HEK293 (cell line): ENCODE data around the gene C16orf95.

Experiments used
- CTCF ChIA-PET: fragments of 350-600 bp; formaldehyde crosslinking; extraction: SDS; loops from one replicate; lab custom pipeline; 2021; ENCODE audit warnings: antibody characterized with exemption; lab: Yijun Ruan, JAX
- POLR2A ChIA-PET: fragments of 300-600 bp; formaldehyde crosslinking; extraction: SDS; loops from one replicate; lab custom pipeline; 2020; ENCODE audit warnings: antibody characterized with exemption, inconsistent platforms; lab: Yijun Ruan, JAX
- H3K27ac ChIP-seq: fragments of 200-500 bp; sonication (Bioruptor generic); 2 replicates; pipeline ENCODE4 v1.5.1; 2014; ENCODE audit warnings: low read depth, low read length, control low read depth, inconsistent platforms; ENCODE audit errors: extremely low read depth
- H3K36me3 ChIP-seq, 2 experiments: fragments of 200-500 bp in 1 of 2; sonication (Bioruptor generic) in 1 of 2; 1 replicate in 1 of 2; 2 replicates in 1 of 2; pipeline ENCODE4 v1.5.1; 2014 to 2017; ENCODE audit warnings: inconsistent platforms in 2 of 2, low read length in 2 of 2; ENCODE audit not compliant: control insufficient read depth in 2 of 2, insufficient read depth in 1 of 2
- H3K4me1 ChIP-seq: fragments of 200-500 bp; sonication (Bioruptor generic); 2 replicates; pipeline ENCODE4 v1.5.1; 2014; ENCODE audit warnings: mild to moderate bottlenecking, low read length, inconsistent platforms; ENCODE audit not compliant: control insufficient read depth, insufficient read depth
- H3K4me3 ChIP-seq: 2 replicates; pipeline ENCODE4 v1.5.1; 2011; ENCODE audit warnings: low read depth, mild to moderate bottlenecking, control low read depth, low read length, moderate library complexity
- H3K9me3 ChIP-seq: fragments of 200-500 bp; sonication (Bioruptor generic); 2 replicates; pipeline ENCODE4 v1.5.1; 2014; ENCODE audit warnings: low read depth, low read length, inconsistent platforms; ENCODE audit not compliant: control insufficient read depth, insufficient read depth
- KLF16 ChIP-seq: fragments of 450-650 bp; formaldehyde crosslinking; IDR thresholded peaks from 2 replicates; pipeline ENCODE4 v1.5.1; 2017; ENCODE audit warnings: missing biosample characterization, missing genetic modification characterization
- MEIS1 ChIP-seq: sonication (generic); formaldehyde crosslinking; IDR thresholded peaks from 2 replicates; pipeline ENCODE4 v1.8.1; 2022; ENCODE audit warnings: missing genetic modification reagents, mild to moderate bottlenecking, borderline replicate concordance
- MYNN ChIP-seq: fragments of 450-650 bp; formaldehyde crosslinking; IDR thresholded peaks from 2 replicates; pipeline ENCODE4 v1.5.1; 2016; ENCODE audit warnings: missing biosample characterization, missing genetic modification characterization, borderline replicate concordance
- SP2 ChIP-seq: fragments of 450-650 bp; formaldehyde crosslinking; IDR thresholded peaks from 2 replicates; pipeline ENCODE4 v1.5.1; 2016; ENCODE audit warnings: missing biosample characterization, missing genetic modification characterization
- YY2 ChIP-seq: fragments of 450-650 bp; formaldehyde crosslinking; IDR thresholded peaks from 2 replicates; pipeline ENCODE4 v1.5.1; 2016; ENCODE audit warnings: missing biosample characterization, missing genetic modification characterization
- ZNF138 ChIP-seq: fragments of 450-650 bp; formaldehyde crosslinking; IDR thresholded peaks from 2 replicates; pipeline ENCODE4 v1.5.1; 2016; ENCODE audit warnings: missing biosample characterization, missing genetic modification characterization, borderline replicate concordance
- ZNF184 ChIP-seq: fragments of 450-650 bp; IDR thresholded peaks from 2 replicates; pipeline ENCODE4 v1.5.1; 2018; ENCODE audit warnings: missing biosample characterization, mild to moderate bottlenecking, missing genetic modification characterization
- ZNF19 ChIP-seq: fragments of 450-650 bp; formaldehyde crosslinking; IDR thresholded peaks from 2 replicates; pipeline ENCODE4; 2016; ENCODE audit warnings: missing biosample characterization, missing genetic modification characterization, low read depth
- ZNF37A ChIP-seq: fragments of 450-650 bp; IDR thresholded peaks from 2 replicates; pipeline ENCODE4 v1.5.1; 2018; ENCODE audit warnings: missing biosample characterization, missing genetic modification characterization
- ZNF391 ChIP-seq: fragments of 450-650 bp; formaldehyde crosslinking; IDR thresholded peaks from 2 replicates; pipeline ENCODE4 v1.5.1; 2016; ENCODE audit warnings: low read depth, missing biosample characterization, missing genetic modification characterization, borderline replicate concordance
- ZNF404 ChIP-seq: fragments of 450-650 bp; formaldehyde crosslinking; IDR thresholded peaks from 2 replicates; pipeline ENCODE4 v1.5.1; 2017; ENCODE audit warnings: missing biosample characterization, missing genetic modification characterization
- ZNF426 ChIP-seq: fragments of 450-650 bp; formaldehyde crosslinking; IDR thresholded peaks from 2 replicates; pipeline ENCODE4 v1.5.1; 2017; ENCODE audit warnings: missing biosample characterization, missing genetic modification characterization, mild to moderate bottlenecking, inconsistent platforms, moderate library complexity
- ZNF501 ChIP-seq: fragments of 450-650 bp; formaldehyde crosslinking; IDR thresholded peaks from 2 replicates; pipeline ENCODE4 v1.5.1; 2016; ENCODE audit warnings: missing biosample characterization, missing genetic modification characterization
- ZNF521 ChIP-seq: fragments of 450-650 bp; formaldehyde crosslinking; IDR thresholded peaks from 2 replicates; pipeline ENCODE4 v1.5.1; 2017; ENCODE audit warnings: missing biosample characterization, mild to moderate bottlenecking, missing genetic modification characterization
- ZNF670 ChIP-seq: fragments of 450-650 bp; formaldehyde crosslinking; IDR thresholded peaks from 2 replicates; pipeline ENCODE4 v1.5.1; 2016; ENCODE audit warnings: missing biosample characterization, missing genetic modification characterization, low read depth
- ZNF707 ChIP-seq: fragments of 450-650 bp; formaldehyde crosslinking; IDR thresholded peaks from 2 replicates; pipeline ENCODE4 v1.5.1; 2016; ENCODE audit warnings: missing biosample characterization, missing genetic modification characterization
- ZNF768 ChIP-seq: fragments of 450-650 bp; formaldehyde crosslinking; IDR thresholded peaks from 2 replicates; pipeline ENCODE4 v1.5.1; 2018; ENCODE audit warnings: missing biosample characterization, mild to moderate bottlenecking, missing genetic modification characterization
- TF ChIP-seq, protein P1 (sequence below): fragments of 450-650 bp; formaldehyde crosslinking; optimal IDR thresholded peaks from 2 replicates; pipeline ENCODE3; 2016; ENCODE audit warnings: missing biosample characterization, mild to moderate bottlenecking, missing genetic modification characterization
- TF ChIP-seq, protein P2 (sequence below): fragments of 450-650 bp; formaldehyde crosslinking; IDR thresholded peaks from 2 replicates; pipeline ENCODE4 v1.5.1; 2016; ENCODE audit warnings: missing biosample characterization, missing genetic modification characterization

The C16orf95 gene

DNA sequence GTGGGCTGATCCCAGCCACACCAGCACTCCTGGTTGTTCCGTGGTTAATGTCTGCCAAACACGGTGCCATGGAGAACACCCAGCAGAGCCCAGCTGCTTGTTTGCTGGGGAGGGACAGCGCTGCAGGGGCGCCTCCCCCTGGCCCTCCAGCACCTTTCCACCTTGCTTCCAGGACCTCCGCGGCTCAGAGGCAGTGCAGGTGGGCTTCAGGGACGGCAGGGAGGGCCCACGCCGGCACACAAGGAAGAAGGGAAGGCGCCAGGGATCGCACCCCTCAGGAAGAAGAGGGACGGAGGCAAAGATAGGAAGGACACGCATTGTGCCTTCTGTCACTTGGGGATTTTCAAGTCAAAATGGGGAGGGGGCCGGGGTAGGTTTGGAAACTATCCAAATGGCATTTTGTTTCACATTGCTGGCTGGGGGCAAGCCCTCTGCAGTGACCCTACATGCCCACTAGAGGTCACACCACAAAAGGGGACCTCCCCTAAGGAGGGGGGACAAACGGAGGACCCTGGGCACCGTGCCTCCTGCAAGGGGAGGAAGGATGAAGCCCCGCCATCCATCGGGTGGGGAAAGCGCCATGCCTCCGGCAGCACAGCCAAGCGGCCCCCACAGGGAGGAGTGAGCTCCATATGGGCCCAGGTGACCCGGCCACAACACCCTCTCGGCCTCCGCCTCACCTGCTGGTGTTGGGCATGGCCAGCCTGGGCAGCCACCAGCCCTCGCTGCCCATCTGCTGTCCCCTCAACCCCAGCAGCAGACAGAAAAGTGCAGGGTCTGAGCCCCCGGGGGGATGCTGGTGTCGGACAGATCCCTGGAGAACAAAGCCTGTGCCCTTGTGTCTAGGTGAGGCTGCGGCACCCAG lies 7.5 kb upstream of the C16orf95 start (continued):
- TF ChIP-seq, protein P1, sequence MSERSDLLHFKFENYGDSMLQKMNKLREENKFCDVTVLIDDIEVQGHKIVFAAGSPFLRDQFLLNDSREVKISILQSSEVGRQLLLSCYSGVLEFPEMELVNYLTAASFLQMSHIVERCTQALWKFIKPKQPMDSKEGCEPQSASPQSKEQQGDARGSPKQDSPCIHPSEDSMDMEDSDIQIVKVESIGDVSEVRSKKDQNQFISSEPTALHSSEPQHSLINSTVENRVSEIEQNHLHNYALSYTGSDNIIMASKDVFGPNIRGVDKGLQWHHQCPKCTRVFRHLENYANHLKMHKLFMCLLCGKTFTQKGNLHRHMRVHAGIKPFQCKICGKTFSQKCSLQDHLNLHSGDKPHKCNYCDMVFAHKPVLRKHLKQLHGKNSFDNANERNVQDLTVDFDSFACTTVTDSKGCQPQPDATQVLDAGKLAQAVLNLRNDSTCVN = no peak
- TF ChIP-seq ZNF707 (no peak), ZNF501 (no peak), KLF16 (0 out of 2 replicates have a peak, but pooled peaks have one; percentile 28), ZNF37A (no peak)
- TF ChIP-seq, protein P2, sequence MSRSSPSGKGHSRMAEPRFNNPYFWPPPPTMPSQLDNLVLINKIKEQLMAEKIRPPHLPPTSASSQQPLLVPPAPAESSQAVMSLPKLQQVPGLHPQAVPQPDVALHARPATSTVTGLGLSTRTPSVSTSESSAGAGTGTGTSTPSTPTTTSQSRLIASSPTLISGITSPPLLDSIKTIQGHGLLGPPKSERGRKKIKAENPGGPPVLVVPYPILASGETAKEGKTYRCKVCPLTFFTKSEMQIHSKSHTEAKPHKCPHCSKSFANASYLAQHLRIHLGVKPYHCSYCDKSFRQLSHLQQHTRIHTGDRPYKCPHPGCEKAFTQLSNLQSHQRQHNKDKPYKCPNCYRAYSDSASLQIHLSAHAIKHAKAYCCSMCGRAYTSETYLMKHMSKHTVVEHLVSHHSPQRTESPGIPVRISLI (tag by site-specific recombination) = no peak
- TF ChIP-seq, all 188 proteins: peak for 5

DNA sequence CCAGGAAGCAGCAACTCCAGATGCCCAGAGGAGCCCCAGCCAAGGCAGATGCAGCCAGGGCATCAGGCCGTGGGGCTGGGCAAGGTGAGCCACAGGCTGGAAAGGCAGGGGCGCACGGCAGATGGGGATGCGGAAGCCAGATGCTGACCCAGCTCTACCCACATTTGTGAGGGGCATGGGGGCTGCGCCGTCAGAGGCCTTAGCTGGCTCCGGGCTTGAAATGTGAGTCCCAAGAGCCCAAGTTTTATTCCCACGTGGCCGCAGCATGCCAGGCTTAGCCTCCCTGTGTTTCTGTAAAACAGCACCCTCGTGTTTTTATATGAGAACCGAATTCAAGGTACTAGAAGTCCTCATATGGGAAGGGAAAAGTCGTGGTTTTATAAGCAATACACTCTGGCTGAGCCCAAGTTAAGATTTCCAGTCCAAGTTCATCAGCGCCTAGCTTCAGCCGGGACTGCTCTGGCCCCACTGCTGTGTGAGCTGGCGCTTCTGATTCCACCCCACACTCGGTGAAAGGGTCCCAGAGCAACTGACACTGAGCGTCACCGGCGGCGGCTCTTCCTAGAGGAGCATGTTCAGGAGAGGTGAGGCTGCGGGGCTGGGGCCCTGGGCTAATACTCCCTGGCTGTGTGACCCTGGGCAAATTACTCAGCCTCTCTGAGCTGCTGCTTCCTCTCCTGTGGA lies 6.7 kb upstream of the C16orf95 start:
- TF ChIP-seq MYNN (tag by site-specific recombination) = no peak
- TF ChIP-seq ZNF426 (tag by site-specific recombination) = no peak
- TF ChIP-seq MEIS1 (CRISPR knock-in tag) = no peak
- no peak for TF ChIP-seq ZNF404 (tag by site-specific recombination)
- TF ChIP-seq ZNF138 (tag by site-specific recombination) = no peak
- no peak for TF ChIP-seq ZNF521 (tag by site-specific recombination)
- peak; percentile 65; the same call in 1 of the 2 replicates for TF ChIP-seq ZNF768 (tag by site-specific recombination)
- no peak for TF ChIP-seq YY2 (tag by site-specific recombination)
- no peak overlapping the region for H3K4me3 ChIP-seq

DNA sequence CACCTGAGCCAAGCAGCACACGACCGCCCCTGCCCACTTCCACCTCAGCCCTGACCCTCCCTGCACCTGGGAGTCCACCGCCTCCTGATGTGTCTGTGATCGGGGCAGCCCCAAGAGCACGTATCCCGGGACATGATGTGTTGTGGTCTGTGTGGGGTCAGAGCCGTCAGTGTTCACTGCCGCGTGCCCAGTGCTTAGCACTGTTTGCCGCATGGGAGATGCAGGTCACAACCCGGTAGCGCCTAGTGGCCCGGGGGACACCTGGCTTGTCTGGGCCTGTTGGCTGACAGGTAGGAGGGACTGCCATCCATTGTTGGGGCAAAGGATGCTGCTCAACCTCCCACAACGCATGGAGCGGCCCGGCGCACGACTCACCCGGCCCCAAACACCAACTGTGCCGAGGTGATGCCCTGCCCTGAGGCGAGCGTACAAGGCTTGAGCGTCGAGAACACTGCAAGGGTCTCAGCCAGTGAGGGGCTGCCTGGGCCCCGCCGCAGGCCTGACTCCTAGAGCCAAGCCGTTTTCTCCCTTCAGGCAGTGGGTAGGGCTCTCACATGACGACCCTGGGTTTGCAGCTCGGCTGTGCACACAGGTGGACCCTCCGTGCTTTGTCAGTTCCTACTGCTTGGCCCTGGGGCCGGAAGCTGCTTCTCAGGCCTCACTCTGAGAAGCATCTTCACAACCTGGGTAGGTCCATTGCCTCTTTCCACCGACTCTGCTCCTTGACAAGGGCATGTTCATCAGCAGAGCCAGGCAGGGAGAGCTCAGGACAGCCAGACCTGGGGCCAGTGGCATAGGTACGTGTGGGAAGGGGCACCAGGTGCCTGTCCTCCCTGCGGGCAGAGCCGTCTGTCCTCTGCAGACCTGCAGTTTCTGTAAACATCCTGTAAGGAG lies 5.9 kb upstream of the C16orf95 start:
- H3K9me3 ChIP-seq = no peaks in the 10 kb centered on the region
- POLR2A ChIA-PET = interaction anchor here (1.2 kb wide), 1 partner anchor 61 kb away, joined by 4 read pairs; the partner anchor contains the start of gene FBXO31
- CTCF ChIA-PET = interaction anchor here (0.6 kb wide), 1 partner anchor 42 kb away, joined by 4 read pairs; no protein-coding TSS in a partner anchor
- no peaks in the 10 kb centered on the region; the same call in 1 of the 2 replicates for H3K4me1 ChIP-seq
- TF ChIP-seq ZNF19 (tag by site-specific recombination) = no peak
- no peak for TF ChIP-seq ZNF670 (tag by site-specific recombination)
- TF ChIP-seq SP2 (tag by site-specific recombination) = no peak
- TF ChIP-seq ZNF391 (tag by site-specific recombination) = no peak
- no peak for TF ChIP-seq ZNF184 (tag by site-specific recombination)
- H3K27ac ChIP-seq = no peak overlapping the region
- H3K4me3 ChIP-seq = no peak overlapping the region
- peaks cover 0 to 21% of the 10 kb centered on the region in 2 experiments; a peak in 1 of 3 replicates for H3K36me3 ChIP-seq

More for the DNA sequence above, 6.7 kb upstream of the C16orf95 start:
- ChIA-PET CTCF (interaction anchor here (0.6 to 1.2 kb wide), 5 partner anchors 33 to 532 kb away, joined by 3 to 5 read pairs (median 4); no protein-coding TSS in a partner anchor), POLR2A (interaction anchor here (1.2 kb wide), 1 partner anchor 60 kb away, joined by 4 read pairs; the partner anchor contains the start of gene FBXO31)
- H3K36me3 ChIP-seq = peaks cover 0 to 22% of the 10 kb centered on the region in 2 experiments; a peak in 1 of 3 replicates
- no peak overlapping the region for H3K27ac ChIP-seq
- no peaks in the 10 kb centered on the region for H3K4me1 ChIP-seq
- no peaks in the 10 kb centered on the region for H3K9me3 ChIP-seq
